ENCODE data around the gene TRIM42.

- TF ChIP-seq TAF1 (IDR thresholded peaks at IDR 0.05; ENCODE audit: borderline replicate concordance, insufficient read depth, low read length) = no peak
- no peak for TF ChIP-seq SIN3A (IDR thresholded peaks at IDR 0.05; ENCODE audit: borderline replicate concordance, insufficient read depth, low read length)
- TF ChIP-seq POLR2AphosphoS5 (IDR thresholded peaks at IDR 0.05; ENCODE audit: low read depth, low read length) = no peak
These were observed 70.3 kb downstream of the TRIM42 start for GRCh38 chr3:140748171-140748570.

Measured in PFSK-1 (cell line).